ENCODE results near the gene CD226.
"Not testable (repeated sequence)": the region's sequence is repeated elsewhere in the genome, so short reads cannot be mapped to it uniquely, and the experiment has no call there.

Gene CD226

DNA sequence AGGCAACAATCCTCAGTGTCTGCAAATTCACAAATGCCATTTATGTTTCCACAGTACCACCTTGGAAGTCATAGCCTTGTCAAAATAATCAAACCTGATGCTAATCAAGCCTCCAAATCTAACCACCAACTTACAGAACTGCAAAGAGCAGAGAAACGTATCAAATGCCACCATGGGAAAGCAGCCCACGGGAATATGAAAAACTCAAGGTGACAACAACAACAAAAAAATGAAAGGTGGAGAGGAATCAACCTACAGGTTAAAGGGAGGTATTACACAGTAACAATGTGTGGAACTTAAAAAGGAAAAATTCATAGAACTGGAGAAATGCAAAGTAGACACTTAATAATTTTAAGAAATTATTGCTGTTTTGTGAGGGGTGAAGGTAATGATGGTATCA, 46.7 kb downstream of the CD226 start:
- H3K27me3 ChIP-seq (ENCODE audit: control insufficient read depth, insufficient read depth, low read length) = no peaks in the 10 kb centered on the region
- no peaks in the 10 kb centered on the region for H3K9me3 ChIP-seq (ENCODE audit: control insufficient read depth, insufficient read depth, low read length)
- no peaks in the 10 kb centered on the region for H3K36me3 ChIP-seq (ENCODE audit: control insufficient read depth, insufficient read depth, low read length)
- H3K27ac ChIP-seq (ENCODE audit: low read depth, low read length) = no peak overlapping the region
- no peak overlapping the region for H3K4me3 ChIP-seq (ENCODE audit: low read depth, low read length)
- no peaks in the 10 kb centered on the region for H3K4me1 ChIP-seq (ENCODE audit: control insufficient read depth, insufficient read depth, low read length)
- H3K9ac ChIP-seq (ENCODE audit: low read depth, low read length) = no peak overlapping the region

DNA sequence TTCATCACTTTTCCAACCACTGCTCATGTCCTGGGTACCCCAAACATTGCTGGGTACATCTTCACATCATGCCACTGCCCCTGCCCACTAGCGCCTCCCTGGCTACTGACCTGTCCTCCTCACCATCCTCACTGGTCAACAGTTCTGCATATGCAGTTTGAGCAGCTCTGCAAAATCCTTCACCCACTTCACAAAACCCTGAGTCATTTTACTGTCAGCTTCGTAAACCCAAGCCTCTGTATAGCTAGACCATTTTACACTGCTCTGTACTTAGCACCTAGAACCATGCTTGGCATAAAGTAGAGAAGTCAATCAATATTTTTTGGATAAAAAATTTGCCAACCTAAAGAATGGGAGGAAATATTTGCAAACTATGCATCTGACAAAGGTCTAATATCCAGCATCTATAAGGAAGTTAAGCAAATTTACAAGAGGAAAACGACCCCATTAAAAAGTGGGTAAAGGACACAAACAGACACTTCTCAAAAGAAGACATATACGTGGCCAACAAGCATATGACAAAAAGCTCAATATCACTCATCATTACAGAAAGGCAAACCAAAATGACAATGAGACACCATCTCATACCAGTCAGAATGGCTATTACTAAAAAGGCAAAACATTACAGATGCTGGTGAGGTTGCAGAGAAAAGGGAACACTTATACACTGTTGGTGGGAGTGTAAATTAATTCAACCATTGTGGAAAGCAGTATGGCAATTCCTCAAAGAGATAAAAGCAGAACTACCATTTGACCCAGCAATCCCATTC, 48.3 kb downstream of the CD226 start:
- H3K4me3 ChIP-seq (ENCODE audit: low read depth, low read length); H3K36me3 ChIP-seq (ENCODE audit: control insufficient read depth, insufficient read depth, low read length); H3K27me3 ChIP-seq (ENCODE audit: control insufficient read depth, insufficient read depth, low read length); H3K9me3 ChIP-seq (ENCODE audit: control insufficient read depth, insufficient read depth, low read length); H3K4me1 ChIP-seq (ENCODE audit: control insufficient read depth, insufficient read depth, low read length); H3K9ac ChIP-seq (ENCODE audit: low read depth, low read length); H3K27ac ChIP-seq (ENCODE audit: low read depth, low read length): not testable (repeated sequence)

DNA sequence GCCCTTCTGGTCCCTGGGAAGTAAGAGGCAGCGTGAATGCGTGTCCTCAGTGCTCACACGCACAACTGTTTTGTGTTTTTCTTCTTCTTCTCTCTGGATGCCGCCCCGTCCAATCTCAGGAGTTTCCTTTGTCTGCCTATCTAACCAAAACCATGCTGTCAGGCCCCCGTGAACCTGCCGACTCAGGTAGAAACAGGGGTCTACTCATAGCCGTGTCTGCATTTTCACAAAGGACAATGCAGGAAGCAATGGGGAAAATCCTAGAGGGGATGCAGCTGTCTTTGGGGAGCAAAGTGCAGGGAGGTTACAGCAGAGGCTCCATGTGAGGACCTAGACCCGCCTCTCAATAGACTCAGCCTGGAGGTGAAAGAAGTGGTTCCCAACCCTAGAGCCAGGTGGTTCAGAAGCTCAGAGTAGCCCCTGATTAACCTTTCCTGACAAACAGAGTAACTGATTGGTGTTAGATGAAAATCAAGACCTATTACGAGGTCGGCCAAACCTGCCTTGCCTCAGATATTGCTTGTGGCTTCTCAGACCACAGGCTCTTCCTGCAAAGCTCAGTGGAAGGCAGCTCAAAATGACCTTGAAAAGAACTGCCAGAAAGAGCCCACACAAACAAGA, 49.3 kb downstream of the CD226 start:
- Histone ChIP-seq H3K27ac (ENCODE audit: low read depth, low read length) (no peak overlapping the region), H3K9me3 (ENCODE audit: control insufficient read depth, insufficient read depth, low read length) (no peaks in the 10 kb centered on the region), H3K27me3 (ENCODE audit: control insufficient read depth, insufficient read depth, low read length) (no peaks in the 10 kb centered on the region), H3K4me1 (ENCODE audit: control insufficient read depth, insufficient read depth, low read length) (no peaks in the 10 kb centered on the region), H3K36me3 (ENCODE audit: control insufficient read depth, insufficient read depth, low read length) (no peaks in the 10 kb centered on the region), H3K4me3 (ENCODE audit: low read depth, low read length) (no peak overlapping the region), H3K9ac (ENCODE audit: low read depth, low read length) (no peak overlapping the region)

DNA sequence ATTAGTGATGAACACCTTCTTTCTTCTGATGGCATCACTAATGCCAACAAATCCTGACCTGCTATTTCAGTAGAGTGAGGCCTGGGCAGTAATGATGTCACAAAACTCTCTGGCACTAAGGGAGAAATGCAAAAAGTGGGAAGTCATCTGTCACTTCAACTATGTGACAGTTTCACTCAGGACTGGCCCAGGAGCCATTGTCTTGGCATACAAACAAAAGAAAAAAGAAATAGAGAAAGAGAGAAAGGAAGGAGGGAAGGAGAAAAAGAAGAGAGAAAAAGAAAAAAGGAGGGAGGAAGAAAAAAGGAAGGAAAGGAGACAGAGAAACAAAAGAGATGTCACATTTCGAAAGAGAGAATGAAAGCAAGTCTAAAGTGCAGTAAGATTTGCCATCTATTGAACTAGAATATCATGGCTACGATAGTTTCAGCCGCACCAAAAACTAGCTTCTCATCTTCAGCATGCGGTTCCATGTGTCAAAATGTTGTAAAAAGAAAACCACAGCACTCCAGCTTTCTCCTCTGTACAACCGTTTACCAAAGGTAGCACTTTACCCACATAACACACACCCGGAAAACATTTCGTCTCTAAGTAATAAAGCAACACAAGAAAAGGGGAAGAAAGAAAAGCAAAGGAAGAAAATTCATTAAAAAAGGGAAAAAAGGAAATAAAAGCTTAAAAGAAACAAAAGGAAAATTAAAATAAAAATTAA, 50.1 kb downstream of the CD226 start:
- H3K4me3 ChIP-seq (ENCODE audit: low read depth, low read length) = no peak overlapping the region
- no peaks in the 10 kb centered on the region for H3K4me1 ChIP-seq (ENCODE audit: control insufficient read depth, insufficient read depth, low read length)

DNA sequence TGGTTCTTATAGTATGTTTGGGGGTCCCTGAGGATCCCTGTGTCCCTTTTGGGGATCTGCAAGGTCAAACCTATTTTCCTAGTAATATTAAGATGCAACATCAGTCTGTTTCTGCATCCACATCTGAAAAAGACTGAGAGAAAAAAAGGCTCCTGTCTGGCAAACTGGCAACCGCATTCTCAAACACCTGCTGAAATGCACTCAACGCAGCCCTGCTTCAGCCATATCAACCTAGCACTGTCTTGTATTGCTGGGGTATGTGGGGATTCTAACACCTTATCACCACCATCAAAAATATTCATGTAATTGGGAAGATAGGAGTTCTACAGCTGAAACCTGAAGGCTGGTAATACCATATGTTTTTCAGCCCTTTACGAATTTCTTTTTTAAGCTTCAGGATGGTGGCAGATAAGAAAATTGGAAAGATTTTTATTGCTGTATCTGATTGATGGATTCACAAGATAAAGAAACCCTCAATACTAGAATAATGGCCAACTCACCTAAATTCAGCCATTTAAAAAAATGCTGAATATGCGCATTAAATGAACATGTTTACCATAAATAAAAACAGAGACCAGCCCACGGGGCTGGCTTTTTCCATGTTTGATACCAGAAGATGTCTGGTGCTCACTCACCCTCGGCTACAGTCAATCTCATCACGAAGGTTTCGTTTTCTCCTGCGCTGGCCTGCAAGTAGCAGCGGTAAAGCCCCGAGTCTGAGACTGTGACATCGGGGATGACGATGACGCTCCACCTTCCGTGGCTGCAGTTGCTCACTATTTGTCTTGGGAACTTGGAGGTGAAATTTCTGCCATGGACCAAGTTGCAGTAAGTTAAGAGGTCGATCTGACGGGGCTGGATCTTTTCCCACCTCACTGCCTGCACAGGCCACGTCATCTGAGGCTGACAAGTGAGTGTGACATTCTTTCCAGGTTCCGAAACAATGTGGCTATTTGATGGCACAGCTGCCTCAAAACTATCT, 52.3 kb downstream of the CD226 start:
- no peaks in the 10 kb centered on the region for H3K36me3 ChIP-seq (ENCODE audit: control insufficient read depth, insufficient read depth, low read length)
- H3K9me3 ChIP-seq (ENCODE audit: control insufficient read depth, insufficient read depth, low read length) = no peaks in the 10 kb centered on the region
- H3K4me3 ChIP-seq (ENCODE audit: low read depth, low read length) = no peak overlapping the region
- H3K9ac ChIP-seq (ENCODE audit: low read depth, low read length) = no peak overlapping the region
- H3K4me1 ChIP-seq (ENCODE audit: control insufficient read depth, insufficient read depth, low read length) = no peaks in the 10 kb centered on the region
- no peaks in the 10 kb centered on the region for H3K27me3 ChIP-seq (ENCODE audit: control insufficient read depth, insufficient read depth, low read length)
- no peak overlapping the region for H3K27ac ChIP-seq (ENCODE audit: low read depth, low read length)

More for the DNA sequence above, 50.1 kb downstream of the CD226 start:
- Histone ChIP-seq H3K36me3 (ENCODE audit: control insufficient read depth, insufficient read depth, low read length) (no peaks in the 10 kb centered on the region), H3K27me3 (ENCODE audit: control insufficient read depth, insufficient read depth, low read length) (no peaks in the 10 kb centered on the region), H3K9ac (ENCODE audit: low read depth, low read length) (no peak overlapping the region), H3K9me3 (ENCODE audit: control insufficient read depth, insufficient read depth, low read length) (no peaks in the 10 kb centered on the region), H3K27ac (ENCODE audit: low read depth, low read length) (no peak overlapping the region)

DNA sequence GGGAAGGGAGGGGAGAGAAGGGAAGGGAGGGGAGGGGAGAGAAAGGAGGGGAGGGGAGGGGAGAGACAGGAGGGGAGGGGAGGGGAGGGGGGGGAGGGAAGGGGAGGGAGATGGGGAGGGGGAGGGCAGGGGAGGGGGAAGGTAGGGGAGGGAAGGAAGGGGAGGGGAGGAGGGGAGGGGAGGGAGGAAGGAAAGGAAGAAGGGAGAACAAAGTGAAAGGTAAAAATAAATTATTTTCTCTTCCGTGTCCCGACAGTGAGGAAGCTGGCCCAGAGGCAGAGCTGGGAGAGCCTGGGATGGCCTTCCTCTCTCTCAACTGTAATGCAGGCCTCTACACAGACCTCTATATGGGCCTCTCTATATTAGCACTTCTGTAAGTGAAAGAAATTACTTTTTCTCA, 53.2 kb downstream of the CD226 start:
- Histone ChIP-seq H3K27me3 (ENCODE audit: control insufficient read depth, insufficient read depth, low read length) (no peaks in the 10 kb centered on the region), H3K4me1 (ENCODE audit: control insufficient read depth, insufficient read depth, low read length) (no peaks in the 10 kb centered on the region), H3K36me3 (ENCODE audit: control insufficient read depth, insufficient read depth, low read length) (no peaks in the 10 kb centered on the region), H3K9me3 (ENCODE audit: control insufficient read depth, insufficient read depth, low read length) (no peaks in the 10 kb centered on the region), H3K9ac (ENCODE audit: low read depth, low read length) (no peak overlapping the region), H3K4me3 (ENCODE audit: low read depth, low read length) (no peak overlapping the region), H3K27ac (ENCODE audit: low read depth, low read length) (no peak overlapping the region)

DNA sequence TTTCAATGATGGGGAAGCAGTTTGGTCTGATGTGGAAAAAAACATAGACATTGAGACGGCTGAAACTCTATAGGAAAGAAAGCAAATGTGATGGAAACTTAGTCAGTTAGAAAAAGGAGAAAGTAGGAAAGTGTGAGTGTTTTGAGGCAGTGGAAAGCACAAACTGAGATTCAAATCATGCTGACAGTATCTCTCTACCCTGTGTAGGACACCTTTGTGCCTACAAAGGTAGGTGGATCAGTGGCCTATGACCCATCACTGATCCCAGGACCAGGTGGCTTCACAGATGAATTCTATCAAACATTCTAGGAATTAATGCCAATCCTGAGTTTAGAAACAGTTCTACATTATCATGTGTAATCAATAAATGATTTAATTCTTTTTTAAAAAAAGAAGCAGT, 57.1 kb downstream of the CD226 start:
- Histone ChIP-seq H3K27me3 (ENCODE audit: control insufficient read depth, insufficient read depth, low read length) (no peaks in the 10 kb centered on the region), H3K9me3 (ENCODE audit: control insufficient read depth, insufficient read depth, low read length) (no peaks in the 10 kb centered on the region), H3K9ac (ENCODE audit: low read depth, low read length) (no peak overlapping the region), H3K36me3 (ENCODE audit: control insufficient read depth, insufficient read depth, low read length) (no peaks in the 10 kb centered on the region), H3K27ac (ENCODE audit: low read depth, low read length) (no peak overlapping the region), H3K4me3 (ENCODE audit: low read depth, low read length) (no peak overlapping the region), H3K4me1 (ENCODE audit: control insufficient read depth, insufficient read depth, low read length) (peaks cover 3% of the 10 kb centered on the region; the same call in 1 of the 2 replicates)

DNA sequence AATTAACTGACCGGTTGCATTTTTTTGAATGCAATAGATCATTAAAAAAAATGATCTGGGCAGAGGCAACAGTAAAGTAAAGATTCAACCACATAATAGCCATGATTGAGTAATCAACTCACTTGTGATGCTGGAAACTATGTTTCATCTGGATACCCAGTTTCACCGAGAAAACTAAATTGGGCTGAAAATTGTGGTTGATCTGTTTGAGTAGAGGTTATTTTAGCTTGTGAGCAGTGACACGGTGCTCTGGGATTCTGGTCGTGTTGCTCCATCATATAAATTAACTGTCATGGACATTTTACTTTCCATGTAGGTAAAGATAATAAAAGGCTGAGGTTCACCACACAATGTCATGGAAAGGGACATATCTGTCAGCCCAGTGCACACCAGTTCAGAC, 58.7 kb downstream of the CD226 start:
- Histone ChIP-seq H3K27me3 (ENCODE audit: control insufficient read depth, insufficient read depth, low read length) (no peaks in the 10 kb centered on the region), H3K36me3 (ENCODE audit: control insufficient read depth, insufficient read depth, low read length) (no peaks in the 10 kb centered on the region), H3K4me3 (ENCODE audit: low read depth, low read length) (no peak overlapping the region), H3K27ac (ENCODE audit: low read depth, low read length) (no peak overlapping the region), H3K9ac (ENCODE audit: low read depth, low read length) (no peak overlapping the region), H3K4me1 (ENCODE audit: control insufficient read depth, insufficient read depth, low read length) (peaks cover 3% of the 10 kb centered on the region; the same call in 1 of the 2 replicates), H3K9me3 (ENCODE audit: control insufficient read depth, insufficient read depth, low read length) (no peaks in the 10 kb centered on the region)

DNA sequence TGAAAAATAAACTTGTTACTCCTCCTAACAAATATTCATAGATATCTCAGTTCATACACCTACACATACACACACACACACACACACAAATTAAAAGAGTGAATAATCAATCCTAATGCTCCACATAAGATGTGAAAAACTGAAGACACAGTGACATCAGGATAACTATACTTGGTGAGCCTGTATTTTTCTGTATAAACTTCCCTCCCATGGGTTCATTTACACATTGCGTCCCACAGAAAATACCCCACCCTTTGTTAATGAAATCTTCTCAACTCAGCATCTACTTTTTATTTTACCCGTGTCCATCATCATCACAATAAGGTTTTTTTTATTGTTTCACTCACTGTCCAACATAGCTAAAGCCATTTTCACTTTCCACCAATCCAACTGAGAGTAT, 60.4 kb downstream of the CD226 start:
- no peaks in the 10 kb centered on the region for H3K27me3 ChIP-seq (ENCODE audit: control insufficient read depth, insufficient read depth, low read length)
- H3K9me3 ChIP-seq (ENCODE audit: control insufficient read depth, insufficient read depth, low read length) = no peaks in the 10 kb centered on the region
- H3K36me3 ChIP-seq (ENCODE audit: control insufficient read depth, insufficient read depth, low read length) = no peaks in the 10 kb centered on the region
- peaks cover 3% of the 10 kb centered on the region; the same call in 1 of the 2 replicates for H3K4me1 ChIP-seq (ENCODE audit: control insufficient read depth, insufficient read depth, low read length)
- no peak overlapping the region for H3K4me3 ChIP-seq (ENCODE audit: low read depth, low read length)
- no peak overlapping the region for H3K27ac ChIP-seq (ENCODE audit: low read depth, low read length)
- no peak overlapping the region for H3K9ac ChIP-seq (ENCODE audit: low read depth, low read length)

DNA sequence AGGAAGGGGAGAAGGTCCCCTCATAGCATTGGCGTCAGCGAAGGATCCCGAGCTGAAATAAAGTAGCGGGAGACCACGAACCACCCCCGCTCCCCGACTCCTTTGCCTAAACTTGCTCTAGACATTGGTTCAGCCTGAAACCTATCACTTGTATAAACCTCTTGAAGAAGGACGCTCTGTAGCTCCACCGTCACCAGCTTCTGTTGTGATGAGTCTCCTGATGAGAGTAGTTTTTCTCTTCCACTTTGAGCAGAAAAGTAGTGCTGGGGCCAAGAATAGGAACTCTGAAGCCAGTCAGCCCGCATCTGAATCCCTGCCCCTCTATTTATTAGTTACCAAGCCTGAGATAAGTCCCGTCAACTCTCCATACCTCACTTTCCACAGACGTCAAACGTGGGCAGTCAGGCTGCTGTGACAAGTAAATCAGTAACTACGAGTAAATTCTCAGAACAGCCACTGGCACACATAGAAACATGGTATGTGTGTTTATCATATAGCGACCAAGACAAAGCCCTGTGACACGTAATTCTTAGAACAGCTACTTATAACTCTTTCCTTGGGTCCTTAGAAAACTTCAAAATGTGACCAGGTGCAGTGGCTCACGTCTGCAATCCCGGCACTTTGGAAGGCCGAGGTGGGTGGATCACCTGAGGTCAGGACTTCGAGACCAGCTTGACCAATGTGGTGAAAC, 61.7 kb downstream of the CD226 start:
- Histone ChIP-seq H3K9me3 (ENCODE audit: control insufficient read depth, insufficient read depth, low read length) (no peaks in the 10 kb centered on the region), H3K27ac (ENCODE audit: low read depth, low read length) (no peak overlapping the region), H3K27me3 (ENCODE audit: control insufficient read depth, insufficient read depth, low read length) (no peaks in the 10 kb centered on the region), H3K4me1 (ENCODE audit: control insufficient read depth, insufficient read depth, low read length) (peaks cover 3% of the 10 kb centered on the region; the same call in 1 of the 2 replicates), H3K4me3 (ENCODE audit: low read depth, low read length) (no peak overlapping the region), H3K9ac (ENCODE audit: low read depth, low read length) (no peak overlapping the region), H3K36me3 (ENCODE audit: control insufficient read depth, insufficient read depth, low read length) (no peaks in the 10 kb centered on the region)

Measured in HUES48 (cell line).